ENCODE results near the gene C19orf53. TPM values are rescaled to one million over a fixed set of nuclear protein-coding genes. Genes with fewer than 3 reads are reported as not detected.
A peak's percentile ranks its signal among the peaks of the same experiment; 100 is the strongest.

Gene C19orf53
- total and polyA plus RNA-seq, 2 of the 13 experiments (the other 11 are each of a cell fraction or from before 2014, with no cell fraction given), result 129 to 130 TPM

DNA sequence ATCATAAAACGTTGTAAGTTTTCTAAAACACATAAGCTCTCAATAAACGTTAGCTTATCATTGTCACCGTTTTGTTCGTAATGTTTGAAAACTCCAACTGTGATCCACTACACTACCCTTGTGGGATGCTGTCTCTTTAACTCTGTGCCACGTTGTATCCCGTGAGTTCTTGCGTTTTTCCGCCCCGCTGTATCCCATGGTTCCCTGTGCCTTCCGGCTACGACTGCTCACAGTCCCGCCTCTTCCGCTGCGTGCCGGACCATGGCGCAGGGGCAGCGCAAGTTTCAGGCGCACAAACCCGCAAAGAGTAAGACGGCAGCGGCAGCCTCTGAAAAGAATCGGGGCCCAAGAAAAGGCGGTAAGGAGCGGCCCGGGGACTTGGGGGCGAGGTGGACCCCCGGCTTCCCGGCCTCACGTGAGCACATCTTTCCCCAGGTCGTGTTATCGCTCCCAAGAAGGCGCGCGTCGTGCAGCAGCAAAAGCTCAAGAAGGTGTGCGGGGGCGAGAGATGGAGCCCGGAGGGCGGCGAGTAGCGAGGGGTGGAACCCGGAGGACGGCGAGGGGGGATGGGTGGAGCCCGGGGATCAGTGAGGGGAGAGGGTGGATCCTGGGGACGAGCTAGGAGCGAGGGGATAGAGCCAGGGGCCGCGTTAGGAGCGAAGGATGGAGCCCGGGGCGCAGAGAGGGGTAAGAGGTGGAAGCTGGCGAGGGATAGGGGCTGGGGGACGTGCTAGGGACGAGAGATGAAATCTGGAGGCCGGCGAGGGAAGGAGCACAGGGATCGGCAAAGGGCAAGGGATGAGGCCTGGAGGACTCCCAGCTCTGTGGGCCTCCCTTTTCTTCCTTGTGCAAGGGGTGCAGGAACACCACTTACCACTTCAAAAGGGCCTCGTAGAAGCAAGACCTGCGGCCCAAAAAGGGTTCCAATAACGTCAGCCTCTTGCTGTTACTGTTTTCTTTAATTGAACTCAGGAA, at the start of gene C19orf53 (continued):
- TF ChIP-seq, protein P1, sequence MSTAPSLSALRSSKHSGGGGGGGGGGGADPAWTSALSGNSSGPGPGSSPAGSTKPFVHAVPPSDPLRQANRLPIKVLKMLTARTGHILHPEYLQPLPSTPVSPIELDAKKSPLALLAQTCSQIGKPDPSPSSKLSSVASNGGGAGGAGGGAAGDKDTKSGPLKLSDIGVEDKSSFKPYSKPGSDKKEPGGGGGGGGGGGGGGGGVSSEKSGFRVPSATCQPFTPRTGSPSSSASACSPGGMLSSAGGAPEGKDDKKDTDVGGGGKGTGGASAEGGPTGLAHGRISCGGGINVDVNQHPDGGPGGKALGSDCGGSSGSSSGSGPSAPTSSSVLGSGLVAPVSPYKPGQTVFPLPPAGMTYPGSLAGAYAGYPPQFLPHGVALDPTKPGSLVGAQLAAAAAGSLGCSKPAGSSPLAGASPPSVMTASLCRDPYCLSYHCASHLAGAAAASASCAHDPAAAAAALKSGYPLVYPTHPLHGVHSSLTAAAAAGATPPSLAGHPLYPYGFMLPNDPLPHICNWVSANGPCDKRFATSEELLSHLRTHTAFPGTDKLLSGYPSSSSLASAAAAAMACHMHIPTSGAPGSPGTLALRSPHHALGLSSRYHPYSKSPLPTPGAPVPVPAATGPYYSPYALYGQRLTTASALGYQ (CRISPR knock-in tag; IDR thresholded peaks at IDR 0.05), result peak; percentile 57; the same call in 1 of the 2 replicates
- no peak for TF ChIP-seq ARID2 (CRISPR knock-in tag; IDR thresholded peaks at IDR 0.05; ENCODE audit: borderline replicate concordance)
- TF ChIP-seq ZNF567 (CRISPR knock-in tag; IDR thresholded peaks at IDR 0.05; ENCODE audit: borderline replicate concordance), result no peak; the same call in 1 of the 2 replicates
- no peak for TF ChIP-seq GZF1 (CRISPR knock-in tag; IDR thresholded peaks at IDR 0.05)
- TF ChIP-seq, protein P2, sequence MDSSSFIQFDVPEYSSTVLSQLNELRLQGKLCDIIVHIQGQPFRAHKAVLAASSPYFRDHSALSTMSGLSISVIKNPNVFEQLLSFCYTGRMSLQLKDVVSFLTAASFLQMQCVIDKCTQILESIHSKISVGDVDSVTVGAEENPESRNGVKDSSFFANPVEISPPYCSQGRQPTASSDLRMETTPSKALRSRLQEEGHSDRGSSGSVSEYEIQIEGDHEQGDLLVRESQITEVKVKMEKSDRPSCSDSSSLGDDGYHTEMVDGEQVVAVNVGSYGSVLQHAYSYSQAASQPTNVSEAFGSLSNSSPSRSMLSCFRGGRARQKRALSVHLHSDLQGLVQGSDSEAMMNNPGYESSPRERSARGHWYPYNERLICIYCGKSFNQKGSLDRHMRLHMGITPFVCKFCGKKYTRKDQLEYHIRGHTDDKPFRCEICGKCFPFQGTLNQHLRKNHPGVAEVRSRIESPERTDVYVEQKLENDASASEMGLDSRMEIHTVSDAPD (CRISPR knock-in tag; IDR thresholded peaks at IDR 0.05), result no peak
- TF ChIP-seq ZNF720 (CRISPR knock-in tag; IDR thresholded peaks at IDR 0.05), result peak; percentile 91; the same call in 1 of the 2 replicates
- peak; percentile 93 for TF ChIP-seq ZNF761 (CRISPR knock-in tag; conservative IDR thresholded peaks at IDR 0.05)
- TF ChIP-seq, protein P3, sequence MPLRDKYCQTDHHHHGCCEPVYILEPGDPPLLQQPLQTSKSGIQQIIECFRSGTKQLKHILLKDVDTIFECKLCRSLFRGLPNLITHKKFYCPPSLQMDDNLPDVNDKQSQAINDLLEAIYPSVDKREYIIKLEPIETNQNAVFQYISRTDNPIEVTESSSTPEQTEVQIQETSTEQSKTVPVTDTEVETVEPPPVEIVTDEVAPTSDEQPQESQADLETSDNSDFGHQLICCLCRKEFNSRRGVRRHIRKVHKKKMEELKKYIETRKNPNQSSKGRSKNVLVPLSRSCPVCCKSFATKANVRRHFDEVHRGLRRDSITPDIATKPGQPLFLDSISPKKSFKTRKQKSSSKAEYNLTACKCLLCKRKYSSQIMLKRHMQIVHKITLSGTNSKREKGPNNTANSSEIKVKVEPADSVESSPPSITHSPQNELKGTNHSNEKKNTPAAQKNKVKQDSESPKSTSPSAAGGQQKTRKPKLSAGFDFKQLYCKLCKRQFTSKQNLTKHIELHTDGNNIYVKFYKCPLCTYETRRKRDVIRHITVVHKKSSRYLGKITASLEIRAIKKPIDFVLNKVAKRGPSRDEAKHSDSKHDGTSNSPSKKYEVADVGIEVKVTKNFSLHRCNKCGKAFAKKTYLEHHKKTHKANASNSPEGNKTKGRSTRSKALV (CRISPR knock-in tag; IDR thresholded peaks at IDR 0.05), result peak; percentile 77
- TF ChIP-seq, protein P4, sequence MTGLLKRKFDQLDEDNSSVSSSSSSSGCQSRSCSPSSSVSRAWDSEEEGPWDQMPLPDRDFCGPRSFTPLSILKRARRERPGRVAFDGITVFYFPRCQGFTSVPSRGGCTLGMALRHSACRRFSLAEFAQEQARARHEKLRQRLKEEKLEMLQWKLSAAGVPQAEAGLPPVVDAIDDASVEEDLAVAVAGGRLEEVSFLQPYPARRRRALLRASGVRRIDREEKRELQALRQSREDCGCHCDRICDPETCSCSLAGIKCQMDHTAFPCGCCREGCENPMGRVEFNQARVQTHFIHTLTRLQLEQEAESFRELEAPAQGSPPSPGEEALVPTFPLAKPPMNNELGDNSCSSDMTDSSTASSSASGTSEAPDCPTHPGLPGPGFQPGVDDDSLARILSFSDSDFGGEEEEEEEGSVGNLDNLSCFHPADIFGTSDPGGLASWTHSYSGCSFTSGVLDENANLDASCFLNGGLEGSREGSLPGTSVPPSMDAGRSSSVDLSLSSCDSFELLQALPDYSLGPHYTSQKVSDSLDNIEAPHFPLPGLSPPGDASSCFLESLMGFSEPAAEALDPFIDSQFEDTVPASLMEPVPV (CRISPR knock-in tag; IDR thresholded peaks at IDR 0.05), result 0 out of 2 replicates have a peak, but pooled peaks have one; percentile 48
- peak; percentile 97 for TF ChIP-seq ZNF547 (CRISPR knock-in tag; IDR thresholded peaks at IDR 0.05)
- TF ChIP-seq SATB2 (CRISPR knock-in tag; IDR thresholded peaks at IDR 0.05), result no peak
- no peak for TF ChIP-seq ZNF30 (CRISPR knock-in tag; IDR thresholded peaks at IDR 0.05)
- TF ChIP-seq, protein P5, sequence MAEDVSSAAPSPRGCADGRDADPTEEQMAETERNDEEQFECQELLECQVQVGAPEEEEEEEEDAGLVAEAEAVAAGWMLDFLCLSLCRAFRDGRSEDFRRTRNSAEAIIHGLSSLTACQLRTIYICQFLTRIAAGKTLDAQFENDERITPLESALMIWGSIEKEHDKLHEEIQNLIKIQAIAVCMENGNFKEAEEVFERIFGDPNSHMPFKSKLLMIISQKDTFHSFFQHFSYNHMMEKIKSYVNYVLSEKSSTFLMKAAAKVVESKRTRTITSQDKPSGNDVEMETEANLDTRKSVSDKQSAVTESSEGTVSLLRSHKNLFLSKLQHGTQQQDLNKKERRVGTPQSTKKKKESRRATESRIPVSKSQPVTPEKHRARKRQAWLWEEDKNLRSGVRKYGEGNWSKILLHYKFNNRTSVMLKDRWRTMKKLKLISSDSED (CRISPR knock-in tag; IDR thresholded peaks at IDR 0.05), result no peak
- TF ChIP-seq SKI (IDR thresholded peaks at IDR 0.05; ENCODE audit: partially characterized antibody), result no peak
- TF ChIP-seq TP53 (CRISPR knock-in tag; conservative IDR thresholded peaks at IDR 0.05), result no peak
- peak; percentile 93 for TF ChIP-seq KDM4B (CRISPR knock-in tag; IDR thresholded peaks at IDR 0.05)
- no peak for TF ChIP-seq SRSF9 (IDR thresholded peaks at IDR 0.05; ENCODE audit: borderline replicate concordance, insufficient read depth, low read depth, low read length, poor library complexity, severe bottlenecking)

Measured in HepG2 (cell line).